SU-DHL-6 (cell line): ENCODE data around the gene LDLRAD3.

Experiments used
- EZH2phosphoT487 ChIP-seq: fragments of 200-600 bp; sonication (generic), shearing (Covaris generic); conservative IDR thresholded peaks from 2 replicates; pipeline ENCODE4 v1.6.1; 2018; ENCODE audit warnings: mild to moderate bottlenecking, antibody characterized with exemption, low read length, moderate library complexity, mixed read lengths
- TF ChIP-seq, protein P1 (sequence below): fragments of 200-600 bp; sonication (generic); IDR thresholded peaks from one replicate; pipeline ENCODE4 v1.5.1; 2017; ENCODE audit warnings: antibody characterized with exemption, mild to moderate bottlenecking, low read length, moderate library complexity; ENCODE audit not compliant: insufficient read depth, poor library complexity, severe bottlenecking

DNA sequence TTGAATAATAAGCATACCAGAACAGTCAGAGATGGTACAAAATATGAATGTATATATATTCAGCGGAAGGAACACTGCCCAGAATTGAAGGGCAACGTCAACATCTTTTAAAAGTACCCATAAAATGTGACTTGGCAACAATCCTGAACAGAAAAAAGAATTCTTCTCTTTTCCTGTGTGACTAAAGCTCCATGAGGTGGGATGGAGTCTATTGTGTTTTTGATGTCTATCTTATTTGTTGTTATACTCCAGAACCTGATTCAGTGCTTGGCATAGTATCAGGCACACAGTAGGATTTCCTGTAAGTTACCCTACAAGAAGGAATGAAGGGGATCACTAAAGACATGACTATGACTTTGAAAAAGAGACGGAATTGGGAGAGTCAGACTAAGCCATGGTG lies 10.3 kb downstream of the LDLRAD3 start:
- TF ChIP-seq, protein P1, sequence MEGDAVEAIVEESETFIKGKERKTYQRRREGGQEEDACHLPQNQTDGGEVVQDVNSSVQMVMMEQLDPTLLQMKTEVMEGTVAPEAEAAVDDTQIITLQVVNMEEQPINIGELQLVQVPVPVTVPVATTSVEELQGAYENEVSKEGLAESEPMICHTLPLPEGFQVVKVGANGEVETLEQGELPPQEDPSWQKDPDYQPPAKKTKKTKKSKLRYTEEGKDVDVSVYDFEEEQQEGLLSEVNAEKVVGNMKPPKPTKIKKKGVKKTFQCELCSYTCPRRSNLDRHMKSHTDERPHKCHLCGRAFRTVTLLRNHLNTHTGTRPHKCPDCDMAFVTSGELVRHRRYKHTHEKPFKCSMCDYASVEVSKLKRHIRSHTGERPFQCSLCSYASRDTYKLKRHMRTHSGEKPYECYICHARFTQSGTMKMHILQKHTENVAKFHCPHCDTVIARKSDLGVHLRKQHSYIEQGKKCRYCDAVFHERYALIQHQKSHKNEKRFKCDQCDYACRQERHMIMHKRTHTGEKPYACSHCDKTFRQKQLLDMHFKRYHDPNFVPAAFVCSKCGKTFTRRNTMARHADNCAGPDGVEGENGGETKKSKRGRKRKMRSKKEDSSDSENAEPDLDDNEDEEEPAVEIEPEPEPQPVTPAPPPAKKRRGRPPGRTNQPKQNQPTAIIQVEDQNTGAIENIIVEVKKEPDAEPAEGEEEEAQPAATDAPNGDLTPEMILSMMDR = no peak
- TF ChIP-seq EZH2phosphoT487 = no peak
